IMR-90 (cell line): ENCODE results near the gene MAST3. TPM values are rescaled to one million over a fixed set of nuclear protein-coding genes. Genes with fewer than 3 reads are reported as not detected.

ENCODE experiments used
- ATAC-seq: fragments of 200-7000 bp; cut with Tn5 transposase; 2 replicates; pipeline ENCODE4 v1.9.1; 2020; ENCODE audit warnings: low read depth, mild to moderate bottlenecking, moderate library complexity
- BruUV-seq: library from RNA; stranded (reverse); fragments of 400-500 nt; replicated peaks from 2 replicates; lab custom pipeline; 2021; lab: Mats Ljungman, UMichigan
- CTCF ChIA-PET: fragments of 300-600 bp; formaldehyde crosslinking; extraction: SDS; loops from one replicate; lab custom pipeline; 2021; ENCODE audit warnings: antibody characterized with exemption; lab: Yijun Ruan, JAX
- POLR2A ChIA-PET: fragments of 300-600 bp; sonication (Branson Sonifier 250); formaldehyde crosslinking; loops from one replicate; lab custom pipeline; 2022; ENCODE audit warnings: antibody characterized with exemption; ENCODE audit not compliant: unreplicated experiment; lab: Charles Lee
- DNase-seq: peaks from one replicate; pipeline ENCODE4 v3.0.0; 2013
- H2AFZ ChIP-seq: replicated peaks from 2 replicates; pipeline ENCODE3; 2013; ENCODE audit warnings: low read length, mild to moderate bottlenecking; ENCODE audit not compliant: poor library complexity
- H2AK5ac ChIP-seq: 2 replicates; pipeline ENCODE4 v1.6.1; 2013; ENCODE audit warnings: low read depth, low read length, inconsistent platforms
- H2AK9ac ChIP-seq: replicated peaks from 2 replicates; pipeline ENCODE3; 2013; ENCODE audit warnings: mild to moderate bottlenecking, low read depth, low read length, moderate library complexity; ENCODE audit not compliant: poor library complexity
- H2BK120ac ChIP-seq: 2 replicates; pipeline ENCODE4 v1.6.1; 2013; ENCODE audit warnings: low read depth, low read length, inconsistent platforms
- H2BK15ac ChIP-seq: 3 replicates; pipeline ENCODE4 v1.6.1; 2013; ENCODE audit warnings: low read depth, low read length, inconsistent platforms
- H2BK20ac ChIP-seq: 2 replicates; pipeline ENCODE4 v1.6.1; 2013; ENCODE audit warnings: low read depth, mild to moderate bottlenecking, inconsistent platforms, low read length, moderate library complexity
- H2BK5ac ChIP-seq: 2 replicates; pipeline ENCODE4 v1.6.1; 2013; ENCODE audit warnings: mild to moderate bottlenecking, low read depth, low read length, inconsistent platforms; ENCODE audit not compliant: poor library complexity, severe bottlenecking
- H3K14ac ChIP-seq: replicated peaks from 2 replicates; pipeline ENCODE4 v1.6.1; 2013; ENCODE audit warnings: low read depth, low read length, inconsistent platforms
- H3K18ac ChIP-seq: 2 replicates; pipeline ENCODE4 v1.6.1; 2013; ENCODE audit warnings: low read depth, low read length, control low read depth
- H3K23ac ChIP-seq: 2 replicates; pipeline ENCODE4 v1.6.1; 2013; ENCODE audit warnings: low read depth, low read length, inconsistent platforms
- H3K27ac ChIP-seq: 2 replicates; pipeline ENCODE4 v1.5.1; 2013; ENCODE audit warnings: mild to moderate bottlenecking, control low read depth, low read length; ENCODE audit not compliant: insufficient read depth
- H3K27me3 ChIP-seq: 2 replicates; pipeline ENCODE4 v1.6.1; 2013; ENCODE audit warnings: low read length; ENCODE audit not compliant: control insufficient read depth, insufficient read depth
- H3K36me3 ChIP-seq: 2 replicates; pipeline ENCODE4 v1.6.1; 2013; ENCODE audit warnings: low read length, mixed read lengths; ENCODE audit not compliant: control insufficient read depth, insufficient read depth
- H3K4ac ChIP-seq: 2 replicates; pipeline ENCODE4 v1.6.1; 2013; ENCODE audit warnings: low read depth, low read length, inconsistent platforms
- H3K4me1 ChIP-seq: 2 replicates; pipeline ENCODE4 v1.6.1; 2013; ENCODE audit warnings: low read length, mixed read lengths; ENCODE audit not compliant: control insufficient read depth, insufficient read depth
- H3K4me2 ChIP-seq: 2 replicates; pipeline ENCODE4 v1.6.1; 2013; ENCODE audit warnings: low read depth, mild to moderate bottlenecking, control low read depth, low read length, moderate library complexity
- H3K4me3 ChIP-seq: 2 replicates; pipeline ENCODE4 v1.5.1; 2013; ENCODE audit warnings: low read depth, mild to moderate bottlenecking, control low read depth, low read length, moderate library complexity; ENCODE audit not compliant: insufficient read depth
- H3K56ac ChIP-seq: 2 replicates; pipeline ENCODE4 v1.6.1; 2013; ENCODE audit warnings: low read length, inconsistent platforms; ENCODE audit not compliant: insufficient read depth; ENCODE audit errors: extremely low read depth
- H3K79me1 ChIP-seq, 2 experiments: 2 replicates each; pipeline ENCODE4 v1.6.1; 2013; ENCODE audit warnings: low read length in 2 of 2, inconsistent platforms in 1 of 2, low read depth in 1 of 2
- H3K9ac ChIP-seq: 2 replicates; pipeline ENCODE4 v1.6.1; 2013; ENCODE audit warnings: low read depth, low read length, control low read depth
- H3K9me1 ChIP-seq: 2 replicates; pipeline ENCODE4 v1.6.1; 2013; ENCODE audit warnings: low read length, inconsistent platforms; ENCODE audit not compliant: insufficient read depth
- H3K9me3 ChIP-seq: 2 replicates; pipeline ENCODE4 v1.6.1; 2013; ENCODE audit warnings: low read length; ENCODE audit not compliant: control insufficient read depth, insufficient read depth
- H4K20me1 ChIP-seq: 2 replicates; pipeline ENCODE4 v1.6.1; 2013; ENCODE audit warnings: low read length, inconsistent platforms; ENCODE audit not compliant: insufficient read depth
- H4K5ac ChIP-seq: 2 replicates; pipeline ENCODE4 v1.6.1; 2013; ENCODE audit warnings: mild to moderate bottlenecking, low read depth, low read length, control low read depth
- H4K8ac ChIP-seq, 2 experiments: 2 replicates each; pipeline ENCODE4 v1.6.1; 2013; ENCODE audit warnings: low read depth in 2 of 2, low read length in 2 of 2, control low read depth in 1 of 2, inconsistent platforms in 1 of 2
- H4K91ac ChIP-seq: 2 replicates; pipeline ENCODE4 v1.6.1; 2013; ENCODE audit warnings: low read depth, low read length, inconsistent platforms; ENCODE audit not compliant: insufficient read depth
- CEBPB ChIP-seq: IDR thresholded peaks from 2 replicates; pipeline ENCODE4 v1.6.1; 2012; ENCODE audit warnings: low read depth, low read length, improper control_type of control experiment
- FOS ChIP-seq: fragments of 150-350 bp; IDR thresholded peaks from 2 replicates; pipeline ENCODE4 v1.6.1; 2016; ENCODE audit warnings: low read depth, low read length
- MAZ ChIP-seq: IDR thresholded peaks from 2 replicates; pipeline ENCODE4 v1.6.1; 2012; ENCODE audit warnings: low read depth, mild to moderate bottlenecking, low read length, improper control_type of control experiment, moderate library complexity, borderline replicate concordance
- MXI1 ChIP-seq: IDR thresholded peaks from 2 replicates; pipeline ENCODE4 v1.6.1; 2012; ENCODE audit warnings: low read depth, mild to moderate bottlenecking, low read length, moderate library complexity, borderline replicate concordance
- NFE2L2 ChIP-seq: fragments of 150-350 bp; IDR thresholded peaks from 2 replicates; pipeline ENCODE4 v1.6.1; 2016; ENCODE audit warnings: low read depth, mild to moderate bottlenecking, low read length
- POLR2A ChIP-seq: IDR thresholded peaks from 2 replicates; pipeline ENCODE4 v1.6.1; 2012; ENCODE audit warnings: mild to moderate bottlenecking, low read depth, low read length
- RAD21 ChIP-seq: IDR thresholded peaks from 2 replicates; pipeline ENCODE4 v1.6.1; 2012; ENCODE audit warnings: low read length, improper control_type of control experiment
- RFX5 ChIP-seq: IDR thresholded peaks from 2 replicates; pipeline ENCODE4 v1.8.0; 2012; ENCODE audit warnings: low read depth, mild to moderate bottlenecking, low read length, moderate library complexity
- SMC3 ChIP-seq: fragments of 150-350 bp; IDR thresholded peaks from 2 replicates; pipeline ENCODE4 v1.6.1; 2016; ENCODE audit warnings: low read depth, mild to moderate bottlenecking, antibody characterized with exemption, low read length, moderate library complexity
- WGBS, 2 experiments: methylation state at CpG; one replicate each; pipeline versions ENCODE4 v1.1.5 to v1.1.7; 2013; ENCODE audit warnings: missing lambda C conversion rate in 2 of 2; ENCODE audit not compliant: insufficient read length in 1 of 2; ENCODE audit errors: extremely low coverage in 2 of 2; 5-methylcytosine and 5-hydroxymethylcytosine counted together
- dilution Hi-C: fragments of 300-500 bp; cut with HindIII; formaldehyde crosslinking; loops from one replicate; pipeline ENCODE4 v1.14.3; 2018; ENCODE audit warnings: low sequenced_read_pairs; ENCODE audit not compliant: unreplicated experiment
- in situ Hi-C: fragments of 300-500 bp; cut with MboI; formaldehyde crosslinking; loops from 3 replicates; pipeline ENCODE4 v1.14.3; 2019; ENCODE audit warnings: low sequenced_read_pairs, inconsistent platforms, mixed read lengths
- intact Hi-C: fragments of 100-400 bp; cut with micrococcal nuclease; formaldehyde crosslinking; loops from 2 replicates; pipeline ENCODE4 v1.10.0; 2022
- polyA plus RNA-seq, 3 experiments: library from polyadenylated mRNA; depleted of rRNA; stranded (reverse); fragments of >200 nt; gene quantifications; 2 replicates each; pipeline ENCODE4 v1.2.3, GENCODE V29; 2012; ENCODE audit warnings: low replicate concordance in 1 of 3
- total RNA-seq: library from RNA; depleted of rRNA; stranded (reverse); fragments of >200 nt; gene quantifications from 2 replicates; pipeline ENCODE4 v1.2.3, GENCODE V29; 2012
- TF ChIP-seq, protein P1 (sequence below): conservative IDR thresholded peaks from 2 replicates; pipeline ENCODE4 v1.5.1; 2012; ENCODE audit warnings: mild to moderate bottlenecking, low read depth, low read length, improper control_type of control experiment
- TF ChIP-seq, protein P2 (sequence below): fragments of 150-350 bp; IDR thresholded peaks from 2 replicates; pipeline ENCODE4 v1.6.1; 2016; ENCODE audit warnings: low read depth, mild to moderate bottlenecking, low read length, moderate library complexity, borderline replicate concordance
- TF ChIP-seq, protein P3 (sequence below): fragments of 150-350 bp; IDR thresholded peaks from 2 replicates; pipeline ENCODE4 v1.6.1; 2017; ENCODE audit warnings: mild to moderate bottlenecking, antibody characterized with exemption, low read length, low read depth

The MAST3 gene
- total and polyA plus RNA-seq, 2 of the 4 experiments (the other 2 are of a cell fraction): 1.3 to 4.3 TPM

DNA sequence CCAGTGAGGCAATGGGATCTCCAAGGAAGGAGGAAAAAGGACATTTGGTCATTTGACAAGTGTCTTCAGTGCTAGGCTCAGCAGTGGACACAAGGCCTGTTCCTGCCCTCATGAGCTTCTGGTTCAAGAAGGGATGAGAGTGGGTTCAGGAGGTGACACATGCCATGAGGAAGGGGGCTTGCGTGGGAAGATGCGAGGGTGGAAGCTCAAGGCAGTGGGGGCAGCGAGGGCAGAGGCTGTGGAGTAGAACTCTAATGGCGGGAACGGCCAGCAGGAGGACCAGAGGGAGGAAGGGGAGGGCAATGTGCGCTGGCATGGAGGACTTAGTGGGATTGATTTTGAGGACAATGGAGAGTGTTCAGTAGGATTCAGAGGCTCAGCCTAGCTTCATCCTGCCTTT, 58.7 kb downstream of the MAST3 start:
- Histone ChIP-seq H3K14ac (no peak overlapping the region), H3K4me3 (no peak overlapping the region), H3K4me2 (no peak overlapping the region), H3K56ac (no peak overlapping the region), H3K18ac (no peak overlapping the region), H3K79me1 (peaks cover 15 to 49% of the 10 kb centered on the region in 2 experiments; a peak in 3 of 4 replicates), H2AK5ac (0 out of 2 replicates have a peak overlapping the region, but pooled peaks have one; percentile 54), H3K4ac (no peak overlapping the region), H3K23ac (peak overlapping the region; percentile 4), H3K27ac (no peak overlapping the region; the same call in 1 of the 2 replicates), H3K4me1 (peaks cover 24% of the 10 kb centered on the region), H2AFZ (no peak overlapping the region), H3K36me3 (peaks cover 13% of the 10 kb centered on the region; the same call in 1 of the 2 replicates), H4K8ac (no peak overlapping the region), H2BK120ac (no peak overlapping the region), H3K9me1 (peaks cover 14% of the 10 kb centered on the region), H4K91ac (no peak overlapping the region), H2BK5ac (no peak overlapping the region), H4K5ac (no peak overlapping the region), H3K27me3 (no peaks in the 10 kb centered on the region), H3K9ac (0 out of 2 replicates have a peak overlapping the region, but pooled peaks have one; percentile 12), H2BK20ac (no peak overlapping the region), H2AK9ac (peak overlapping the region; percentile 61), H3K9me3 (no peaks in the 10 kb centered on the region), H4K20me1 (peaks cover 29% of the 10 kb centered on the region), H2BK15ac (no peak overlapping the region)
- dilution Hi-C loops (no loop called here), intact Hi-C loops (loop anchor here (10.0 kb wide), 1 partner anchor 151 kb away; the partner anchor contains the start of gene ARRDC2), in situ Hi-C loops (no loop called here)
- no TSS peak for BruUV-seq
- TF ChIP-seq CEBPB (no peak), POLR2A (no peak), RAD21 (no peak), SMC3 (no peak), MXI1 (no peak), NFE2L2 (no peak), MAZ (no peak), FOS (no peak), RFX5 (no peak)
- TF ChIP-seq, protein P1, sequence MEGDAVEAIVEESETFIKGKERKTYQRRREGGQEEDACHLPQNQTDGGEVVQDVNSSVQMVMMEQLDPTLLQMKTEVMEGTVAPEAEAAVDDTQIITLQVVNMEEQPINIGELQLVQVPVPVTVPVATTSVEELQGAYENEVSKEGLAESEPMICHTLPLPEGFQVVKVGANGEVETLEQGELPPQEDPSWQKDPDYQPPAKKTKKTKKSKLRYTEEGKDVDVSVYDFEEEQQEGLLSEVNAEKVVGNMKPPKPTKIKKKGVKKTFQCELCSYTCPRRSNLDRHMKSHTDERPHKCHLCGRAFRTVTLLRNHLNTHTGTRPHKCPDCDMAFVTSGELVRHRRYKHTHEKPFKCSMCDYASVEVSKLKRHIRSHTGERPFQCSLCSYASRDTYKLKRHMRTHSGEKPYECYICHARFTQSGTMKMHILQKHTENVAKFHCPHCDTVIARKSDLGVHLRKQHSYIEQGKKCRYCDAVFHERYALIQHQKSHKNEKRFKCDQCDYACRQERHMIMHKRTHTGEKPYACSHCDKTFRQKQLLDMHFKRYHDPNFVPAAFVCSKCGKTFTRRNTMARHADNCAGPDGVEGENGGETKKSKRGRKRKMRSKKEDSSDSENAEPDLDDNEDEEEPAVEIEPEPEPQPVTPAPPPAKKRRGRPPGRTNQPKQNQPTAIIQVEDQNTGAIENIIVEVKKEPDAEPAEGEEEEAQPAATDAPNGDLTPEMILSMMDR: no peak
- TF ChIP-seq, protein P2, sequence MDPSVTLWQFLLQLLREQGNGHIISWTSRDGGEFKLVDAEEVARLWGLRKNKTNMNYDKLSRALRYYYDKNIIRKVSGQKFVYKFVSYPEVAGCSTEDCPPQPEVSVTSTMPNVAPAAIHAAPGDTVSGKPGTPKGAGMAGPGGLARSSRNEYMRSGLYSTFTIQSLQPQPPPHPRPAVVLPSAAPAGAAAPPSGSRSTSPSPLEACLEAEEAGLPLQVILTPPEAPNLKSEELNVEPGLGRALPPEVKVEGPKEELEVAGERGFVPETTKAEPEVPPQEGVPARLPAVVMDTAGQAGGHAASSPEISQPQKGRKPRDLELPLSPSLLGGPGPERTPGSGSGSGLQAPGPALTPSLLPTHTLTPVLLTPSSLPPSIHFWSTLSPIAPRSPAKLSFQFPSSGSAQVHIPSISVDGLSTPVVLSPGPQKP: no peak
- TF ChIP-seq, protein P3, sequence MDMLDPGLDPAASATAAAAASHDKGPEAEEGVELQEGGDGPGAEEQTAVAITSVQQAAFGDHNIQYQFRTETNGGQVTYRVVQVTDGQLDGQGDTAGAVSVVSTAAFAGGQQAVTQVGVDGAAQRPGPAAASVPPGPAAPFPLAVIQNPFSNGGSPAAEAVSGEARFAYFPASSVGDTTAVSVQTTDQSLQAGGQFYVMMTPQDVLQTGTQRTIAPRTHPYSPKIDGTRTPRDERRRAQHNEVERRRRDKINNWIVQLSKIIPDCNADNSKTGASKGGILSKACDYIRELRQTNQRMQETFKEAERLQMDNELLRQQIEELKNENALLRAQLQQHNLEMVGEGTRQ: no peak
- ATAC-seq (no peak), DNase-seq (no peak)
- ChIA-PET POLR2A (no interaction called here), CTCF (no interaction called here)
- 93% methylated on average over 4 of the region's 6 CpGs; no CpG with 5 or more reads in 1 of the 2 experiments for WGBS, 2 experiments
